Upper lobe of right lung (tissue), 1 donor: ENCODE data around the gene ETHE1. TPM values are rescaled to one million over a fixed set of nuclear protein-coding genes. Genes with fewer than 3 reads are reported as not detected.

Experiments
- ATAC-seq: fragments of 200-7000 bp; cut with Tn5 transposase; one replicate; pipeline ENCODE4 v1.9.1; 2020; ENCODE audit warnings: mild to moderate bottlenecking, moderate library complexity
- DNase-seq: peaks from one replicate; pipeline ENCODE4 v3.0.0-alpha.2; 2020
- H3K27ac ChIP-seq: fragments of 200-600 bp; one replicate; pipeline ENCODE4 v1.8.0; 2022
- H3K27me3 ChIP-seq: fragments of 200-600 bp; one replicate; pipeline ENCODE4 v1.8.0; 2022; ENCODE audit warnings: mild to moderate bottlenecking
- H3K36me3 ChIP-seq: fragments of 200-600 bp; one replicate; pipeline ENCODE4 v1.8.0; 2022
- H3K4me1 ChIP-seq: fragments of 200-600 bp; one replicate; pipeline ENCODE4 v1.8.0; 2022
- H3K4me3 ChIP-seq: fragments of 200-600 bp; one replicate; pipeline ENCODE4 v1.8.0; 2022; ENCODE audit warnings: mild to moderate bottlenecking
- H3K9me3 ChIP-seq: fragments of 200-600 bp; one replicate; pipeline ENCODE4 v1.8.0; 2022
- intact Hi-C: fragments of 100-400 bp; cut with DNase I; formaldehyde crosslinking; loops from one replicate; pipeline ENCODE4 v1.11.0; 2022
- long read RNA-seq: library from polyadenylated mRNA; unstranded; transcript quantifications from one replicate; pipeline ENCODE4 v2.0.0, GENCODE V29; 2021
- total RNA-seq: library from RNA; stranded (reverse); fragmentation: NEBNext Ultra II Directional; extraction: Animal tissue kit (Norgen Biotek cat#: 25700); gene quantifications from one replicate; pipeline ENCODE4 v1.2.1, GENCODE V29; 2021
- TF ChIP-seq, protein P1 (sequence below): fragments of 200-600 bp; IDR thresholded peaks from one replicate; pipeline ENCODE4 v1.8.0; 2022; ENCODE audit warnings: antibody characterized with exemption
- donor health status: DM: no; HTN: yes; CAD: no; lungs with severe emphysema.

The ETHE1 gene, protein sequence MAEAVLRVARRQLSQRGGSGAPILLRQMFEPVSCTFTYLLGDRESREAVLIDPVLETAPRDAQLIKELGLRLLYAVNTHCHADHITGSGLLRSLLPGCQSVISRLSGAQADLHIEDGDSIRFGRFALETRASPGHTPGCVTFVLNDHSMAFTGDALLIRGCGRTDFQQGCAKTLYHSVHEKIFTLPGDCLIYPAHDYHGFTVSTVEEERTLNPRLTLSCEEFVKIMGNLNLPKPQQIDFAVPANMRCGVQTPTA
- 34.6 TPM for total RNA-seq
- long read RNA-seq, transcript ETHE1-201 (7 exons, 963 nt), result major isoform, 18 of 27 reads
- long read RNA-seq, partial matches to known transcripts, result 2 of 27 reads
- long read RNA-seq, other reads (novel, unspliced or antisense), result 7 of 27 reads

DNA sequence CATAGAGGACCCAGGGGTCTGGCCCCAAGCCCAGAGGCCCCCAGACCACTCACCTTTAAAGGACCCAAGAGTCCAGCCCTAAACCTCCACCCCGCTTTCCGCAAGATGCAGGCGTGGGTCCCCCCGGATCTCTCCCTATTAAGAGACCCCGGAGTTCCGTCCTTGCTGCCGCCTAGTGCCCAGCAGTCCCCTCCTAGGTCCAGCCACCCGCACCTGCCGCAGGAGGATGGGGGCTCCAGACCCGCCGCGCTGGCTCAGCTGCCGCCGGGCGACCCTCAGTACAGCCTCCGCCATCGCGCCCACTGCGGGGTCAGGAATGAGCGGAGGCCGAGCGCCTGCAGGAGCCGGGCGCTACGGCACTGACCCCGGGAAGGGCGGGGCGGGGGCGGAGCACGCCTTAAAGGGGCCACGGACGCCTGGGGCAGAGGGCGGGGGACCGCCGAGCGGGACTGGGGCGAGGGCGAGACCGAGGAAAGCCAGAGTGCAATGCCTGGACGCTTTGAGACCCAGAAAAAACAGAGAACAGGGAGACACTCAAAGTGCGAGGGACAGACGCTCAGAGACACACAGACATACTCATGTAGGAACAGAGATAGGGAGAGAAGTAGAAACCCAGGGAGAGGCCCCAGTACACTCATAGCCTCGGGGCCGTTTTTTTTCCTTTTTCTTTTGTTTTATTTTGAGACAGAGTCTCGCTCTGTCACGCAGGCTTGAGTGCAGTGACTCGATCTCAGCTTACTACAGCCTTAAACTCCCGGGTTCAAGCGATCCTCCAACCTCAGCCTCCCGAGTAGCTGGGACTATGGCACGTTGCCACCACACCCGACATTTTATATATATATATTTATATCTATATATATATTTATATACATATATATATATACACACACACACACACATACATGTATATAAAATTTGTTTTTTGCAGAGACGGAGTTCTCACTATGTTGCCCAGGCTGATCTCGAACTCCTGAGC, at the start of gene ETHE1:
Gene ETHE1 (minus strand): TSS at position 318 of the 976 bp plus-strand sequence. CDS start 24 bp downstream, at position 294.
- peaks cover 30% of the 10 kb centered on the region for H3K4me1 ChIP-seq
- peak within 1 kb of the TSS; percentile 90 for H3K27ac ChIP-seq
- H3K27me3 ChIP-seq, result no peaks in the 10 kb centered on the region
- TF ChIP-seq, protein P1, sequence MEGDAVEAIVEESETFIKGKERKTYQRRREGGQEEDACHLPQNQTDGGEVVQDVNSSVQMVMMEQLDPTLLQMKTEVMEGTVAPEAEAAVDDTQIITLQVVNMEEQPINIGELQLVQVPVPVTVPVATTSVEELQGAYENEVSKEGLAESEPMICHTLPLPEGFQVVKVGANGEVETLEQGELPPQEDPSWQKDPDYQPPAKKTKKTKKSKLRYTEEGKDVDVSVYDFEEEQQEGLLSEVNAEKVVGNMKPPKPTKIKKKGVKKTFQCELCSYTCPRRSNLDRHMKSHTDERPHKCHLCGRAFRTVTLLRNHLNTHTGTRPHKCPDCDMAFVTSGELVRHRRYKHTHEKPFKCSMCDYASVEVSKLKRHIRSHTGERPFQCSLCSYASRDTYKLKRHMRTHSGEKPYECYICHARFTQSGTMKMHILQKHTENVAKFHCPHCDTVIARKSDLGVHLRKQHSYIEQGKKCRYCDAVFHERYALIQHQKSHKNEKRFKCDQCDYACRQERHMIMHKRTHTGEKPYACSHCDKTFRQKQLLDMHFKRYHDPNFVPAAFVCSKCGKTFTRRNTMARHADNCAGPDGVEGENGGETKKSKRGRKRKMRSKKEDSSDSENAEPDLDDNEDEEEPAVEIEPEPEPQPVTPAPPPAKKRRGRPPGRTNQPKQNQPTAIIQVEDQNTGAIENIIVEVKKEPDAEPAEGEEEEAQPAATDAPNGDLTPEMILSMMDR, result no peak
- intact Hi-C loops, result no loop called here
- H3K9me3 ChIP-seq, result no peaks in the 10 kb centered on the region
- H3K4me3 ChIP-seq, result peak within 1 kb of the TSS; percentile 94
- DNase-seq (peak; percentile 93), ATAC-seq (peak; percentile 94)
- no peaks in the 10 kb centered on the region for H3K36me3 ChIP-seq

DNA sequence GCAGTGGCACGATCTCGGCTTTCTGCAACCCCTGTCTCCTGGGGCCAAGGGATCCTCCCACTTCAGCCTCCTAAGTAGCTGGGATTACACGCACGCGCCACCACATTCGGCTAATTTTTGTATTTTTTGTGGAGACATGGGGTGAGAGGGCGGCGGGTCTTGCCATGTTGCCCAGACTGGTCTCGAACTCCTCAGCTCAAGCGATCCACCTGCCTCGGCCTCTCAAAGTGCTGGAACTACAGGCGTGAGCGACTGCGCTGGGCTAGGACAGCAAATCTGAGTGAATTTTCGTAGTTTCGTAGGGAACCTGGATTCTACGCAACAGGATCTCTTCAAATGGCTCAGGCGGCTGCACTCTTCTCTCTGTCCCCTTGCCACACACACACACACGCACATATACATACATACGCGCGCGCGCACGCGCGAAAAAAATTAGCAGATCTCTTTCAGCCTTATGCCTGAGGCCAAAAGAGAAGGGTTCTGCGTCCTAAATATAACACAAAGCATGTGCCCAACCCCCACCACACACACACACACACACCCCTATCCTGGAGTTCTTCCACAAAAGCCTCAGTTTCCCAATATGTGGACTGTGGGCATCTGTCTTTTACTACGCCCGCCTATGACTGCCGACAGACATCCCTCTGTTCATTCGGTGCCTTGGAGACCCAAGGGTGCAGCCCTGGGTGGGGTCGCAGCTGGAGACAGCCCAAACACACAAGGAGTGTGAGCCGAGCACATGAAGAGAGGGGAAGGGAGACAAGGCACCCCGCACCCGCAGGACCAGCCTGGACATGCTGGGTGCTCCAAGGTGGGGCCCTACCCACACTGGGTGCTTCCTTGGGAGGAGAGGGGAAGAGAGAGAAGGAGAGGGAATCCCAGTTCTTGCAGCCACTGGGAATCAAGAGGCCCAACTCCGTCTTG, 49.2 kb upstream of the ETHE1 start:
- DNase-seq, result no peak
- no peaks in the 10 kb centered on the region for H3K27me3 ChIP-seq
- intact Hi-C loops, result no loop called here
- TF ChIP-seq, protein P1, result no peak
- no peak for ATAC-seq
- peak overlapping the region; percentile 38 for H3K27ac ChIP-seq
- H3K36me3 ChIP-seq, result no peaks in the 10 kb centered on the region
- H3K9me3 ChIP-seq, result no peaks in the 10 kb centered on the region
- peak overlapping the region; percentile 98 for H3K4me3 ChIP-seq
- H3K4me1 ChIP-seq, result peaks cover 18% of the 10 kb centered on the region

DNA sequence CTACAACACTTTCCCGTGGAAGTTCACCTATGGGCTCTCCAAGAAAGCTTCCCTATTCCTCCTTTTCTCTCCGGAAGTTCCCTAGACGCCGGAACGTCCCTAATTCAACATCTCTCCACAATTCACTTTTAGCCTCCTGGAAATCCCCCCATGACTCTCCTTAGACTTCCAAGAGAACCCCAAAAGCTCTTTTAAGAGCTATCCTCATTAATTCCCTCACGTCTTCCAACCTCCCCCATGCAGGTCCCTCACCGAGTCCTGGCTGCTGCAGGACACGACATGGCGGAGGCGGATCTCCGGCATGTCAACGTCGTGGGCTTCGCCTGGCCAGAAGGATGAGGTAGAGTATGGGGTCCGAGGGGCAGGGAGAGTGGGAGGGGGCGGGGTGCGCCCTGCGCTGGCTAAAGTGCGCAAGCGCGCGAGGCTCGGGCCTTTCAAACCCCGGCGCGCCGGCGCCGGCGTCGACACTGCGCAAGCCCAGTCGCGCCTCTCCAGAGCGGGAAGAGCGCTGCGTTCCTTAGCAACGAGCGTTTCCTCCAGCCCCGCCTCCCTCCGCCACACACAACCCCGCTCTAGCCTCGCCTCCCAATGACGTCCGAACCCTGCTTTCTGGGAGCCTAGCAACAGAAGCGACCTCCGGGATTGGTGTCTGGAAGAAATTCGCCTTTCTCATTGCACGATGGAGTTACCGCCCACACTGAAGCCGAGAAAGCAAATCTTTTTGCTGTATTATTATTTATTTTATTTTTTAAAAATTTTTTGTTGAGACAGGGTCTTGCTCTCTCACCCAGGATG, 48.4 kb upstream of the ETHE1 start, which contains the start of the genes PINLYP and XRCC1:
Gene PINLYP (plus strand): TSS at position 646 of the 795 bp plus-strand sequence. CDS start 1,391 bp downstream, outside the sequence.
Gene XRCC1 (minus strand): TSS at position 372 of the 795 bp plus-strand sequence. CDS start 69 bp downstream, at position 303.
- H3K27ac ChIP-seq, result peak within 1 kb of the TSS; percentile 87
- peaks cover 18% of the 10 kb centered on the region for H3K4me1 ChIP-seq
- TF ChIP-seq, protein P1, result no peak
- peak within 1 kb of the TSS; percentile 98 for H3K4me3 ChIP-seq
- H3K36me3 ChIP-seq, result no peaks in the 10 kb centered on the region
- DNase-seq, result peak; percentile 98
- intact Hi-C loops, result no loop called here
- H3K9me3 ChIP-seq, result no peaks in the 10 kb centered on the region
- peak; percentile 99 for ATAC-seq
- no peaks in the 10 kb centered on the region for H3K27me3 ChIP-seq

DNA sequence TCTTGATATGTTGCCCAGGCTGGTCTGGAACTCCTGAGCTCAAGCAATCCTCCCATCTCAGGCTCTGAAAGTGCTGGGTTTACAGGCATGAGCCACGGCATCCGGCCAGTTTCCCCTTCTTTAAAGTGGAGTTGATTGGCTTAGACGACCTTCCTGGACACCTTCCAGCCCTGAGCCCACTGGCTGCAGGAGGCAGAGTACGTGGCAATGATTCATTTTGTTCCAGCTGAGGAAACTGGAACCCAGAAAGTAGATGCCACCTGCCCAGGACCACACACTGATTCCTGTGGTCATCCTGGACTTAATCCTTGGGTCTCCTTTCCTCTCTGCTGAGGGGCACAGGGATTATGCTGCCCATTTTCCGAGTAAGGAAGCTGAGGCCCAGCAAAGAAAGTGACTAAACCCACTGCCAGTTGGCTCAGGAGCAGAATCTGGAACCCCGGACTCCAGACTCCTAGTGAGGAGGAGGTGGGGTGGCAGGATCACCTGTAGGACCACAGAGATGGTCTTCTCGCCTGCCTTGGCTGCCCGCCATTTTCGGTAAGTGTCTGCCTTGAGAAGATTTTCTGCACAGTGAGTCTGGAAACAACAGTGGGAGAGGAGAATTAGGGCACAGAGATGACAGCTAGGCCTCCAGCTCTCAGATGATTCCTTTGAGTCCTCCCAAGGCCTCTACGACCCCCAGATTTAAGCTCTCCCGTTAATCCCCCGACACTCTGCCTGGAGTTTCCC, 47.6 kb upstream of the ETHE1 start:
- no peaks in the 10 kb centered on the region for H3K36me3 ChIP-seq
- peak overlapping the region; percentile 87 for H3K27ac ChIP-seq
- H3K9me3 ChIP-seq, result no peaks in the 10 kb centered on the region
- H3K4me1 ChIP-seq, result peaks cover 18% of the 10 kb centered on the region
- DNase-seq (no peak), ATAC-seq (no peak)
- peak overlapping the region; percentile 98 for H3K4me3 ChIP-seq
- TF ChIP-seq, protein P1, result no peak
- H3K27me3 ChIP-seq, result no peaks in the 10 kb centered on the region
- intact Hi-C loops, result no loop called here
